ENCODE measurements around the gene BTBD2. TPM values are rescaled to one million over a fixed set of nuclear protein-coding genes. Genes with fewer than 3 reads are reported as not detected.
A peak's percentile ranks its signal among the peaks of the same experiment; 100 is the strongest.

Gene BTBD2
- total and polyA plus RNA-seq, 2 of the 13 experiments (the other 11 are each of a cell fraction or from before 2014, with no cell fraction given), result 28.1 to 45.3 TPM

GRCh38 chr19:2064788-2065524 is 49.4 kb upstream of the BTBD2 start (continued):
- TF ChIP-seq ZNF687 (CRISPR knock-in tag; IDR thresholded peaks at IDR 0.05) (peak; percentile 96), ZNF251 (CRISPR knock-in tag; IDR thresholded peaks at IDR 0.05) (no peak), THYN1 (CRISPR knock-in tag; IDR thresholded peaks at IDR 0.05; ENCODE audit: borderline replicate concordance, low read depth) (no peak), ZKSCAN5 (CRISPR knock-in tag; IDR thresholded peaks at IDR 0.05) (no peak; the same call in 1 of the 2 replicates), ZFP91 (CRISPR knock-in tag; IDR thresholded peaks at IDR 0.05; ENCODE audit: borderline replicate concordance) (peak; percentile 85), ZNF781 (CRISPR knock-in tag; IDR thresholded peaks at IDR 0.05; ENCODE audit: borderline replicate concordance, not compliant biosample characterization) (no peak), ZNF737 (CRISPR knock-in tag; IDR thresholded peaks at IDR 0.05; ENCODE audit: borderline replicate concordance) (0 out of 2 replicates have a peak, but pooled peaks have one; percentile 64), RXRB (CRISPR knock-in tag; IDR thresholded peaks at IDR 0.05; ENCODE audit: borderline replicate concordance) (0 out of 2 replicates have a peak, but pooled peaks have one; percentile 28), MBD4 (IDR thresholded peaks at IDR 0.05; ENCODE audit: borderline replicate concordance, low read length) (no peak), ZEB1 (IDR thresholded peaks at IDR 0.05; ENCODE audit: insufficient replicate concordance, low read depth) (no peak), ZNF777 (CRISPR knock-in tag; IDR thresholded peaks at IDR 0.05) (no peak), PCBP2 (optimal IDR thresholded peaks at IDR 0.05; ENCODE audit: low read depth, low read length, poor library complexity, severe bottlenecking) (no peak), DRAP1 (CRISPR knock-in tag; IDR thresholded peaks at IDR 0.05) (peak; percentile 45), MEIS2 (CRISPR knock-in tag; IDR thresholded peaks at IDR 0.05) (peak; percentile 47; the same call in 1 of the 2 replicates), ZNF784 (CRISPR knock-in tag; IDR thresholded peaks at IDR 0.05; ENCODE audit: borderline replicate concordance) (no peak), ZMAT3 (CRISPR knock-in tag; conservative IDR thresholded peaks at IDR 0.05) (peak; percentile 74; the same call in 1 of the 2 replicates), ZFY (CRISPR knock-in tag; IDR thresholded peaks at IDR 0.05) (peak; percentile 62), MLX (CRISPR knock-in tag; IDR thresholded peaks at IDR 0.05) (no peak), SMAD9 (CRISPR knock-in tag; IDR thresholded peaks at IDR 0.05) (no peak)

Measured in HepG2 (cell line).